PFSK-1 (cell line): Measurements from ENCODE around the gene NCK2.

Experiments used
- FOXP2 ChIP-seq: optimal IDR thresholded peaks from 2 replicates; pipeline ENCODE3; 2011; ENCODE audit warnings: borderline replicate concordance, control low read depth, inconsistent platforms; ENCODE audit not compliant: insufficient read depth; ENCODE audit errors: extremely low read length, extremely low read depth
- POLR2AphosphoS5 ChIP-seq: IDR thresholded peaks from 2 replicates; pipeline ENCODE4 v1.6.1; 2012; ENCODE audit warnings: low read depth, mild to moderate bottlenecking, control low read depth, low read length, moderate library complexity
- REST ChIP-seq, 2 experiments: IDR thresholded peaks; 2 replicates each; pipeline versions ENCODE4 v1.6.1 to v1.8.0; 2011 to 2012; ENCODE audit warnings: low read depth in 2 of 2, low read length in 2 of 2, control low read depth in 1 of 2, inconsistent platforms in 1 of 2, mild to moderate bottlenecking in 1 of 2, moderate library complexity in 1 of 2; ENCODE audit not compliant: insufficient read depth in 1 of 2
- SIN3A ChIP-seq: IDR thresholded peaks from 2 replicates; pipeline ENCODE4 v1.6.1; 2012; ENCODE audit warnings: mild to moderate bottlenecking, low read length, moderate library complexity, borderline replicate concordance; ENCODE audit not compliant: insufficient read depth
- TAF1 ChIP-seq: IDR thresholded peaks from 2 replicates; pipeline ENCODE4 v1.6.1; 2012; ENCODE audit warnings: low read length, control low read depth, borderline replicate concordance; ENCODE audit not compliant: insufficient read depth

Gene NCK2

DNA sequence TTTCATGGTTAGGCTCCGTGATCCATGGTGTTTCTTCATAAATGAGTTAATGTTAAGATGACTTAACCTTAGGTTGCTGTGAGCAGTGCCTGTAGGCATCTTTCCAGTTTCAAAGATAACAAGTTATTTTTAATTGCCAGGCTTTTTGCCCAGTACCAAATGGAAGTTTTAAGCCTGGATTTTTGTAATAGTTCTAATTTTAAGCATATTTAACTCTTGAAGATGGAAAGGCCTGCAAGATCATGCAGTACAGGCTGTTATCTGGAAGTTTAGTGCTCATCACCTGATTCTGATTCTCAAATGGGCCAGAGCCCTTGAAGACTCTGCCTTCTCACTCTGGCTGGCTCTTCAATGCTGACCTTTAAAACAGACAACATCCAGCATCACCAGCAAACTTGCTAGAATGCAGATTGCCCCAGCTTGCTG is 141.3 kb downstream of the NCK2 start:
- TF ChIP-seq REST (IDR thresholded peaks at IDR 0.05; ENCODE audit: insufficient read depth in 1 of 2, low read depth in 2 of 2, low read length in 2 of 2) (no peak), FOXP2 (no peak), POLR2AphosphoS5 (no peak), SIN3A (no peak), TAF1 (no peak)

DNA sequence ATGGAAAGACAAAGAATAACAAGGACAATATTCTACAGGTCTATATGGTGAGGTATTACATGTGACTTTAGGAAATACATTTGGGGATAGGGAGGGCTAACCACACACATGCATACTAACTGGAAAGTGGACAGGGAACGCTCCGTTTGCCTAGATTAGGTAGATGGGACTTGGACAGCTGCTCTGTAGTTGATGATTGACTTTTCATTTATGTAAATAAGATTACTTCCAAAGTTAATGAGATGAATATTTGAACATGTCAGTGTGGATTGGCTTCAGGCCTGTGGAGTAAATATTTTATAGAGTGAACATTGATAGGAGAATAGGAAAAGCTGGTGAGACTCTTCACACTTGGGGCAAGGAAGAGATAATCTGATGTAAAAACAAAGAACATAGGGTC is 142.0 kb downstream of the NCK2 start:
- TF ChIP-seq SIN3A: no peak
- no peak for TF ChIP-seq REST (IDR thresholded peaks at IDR 0.05; ENCODE audit: insufficient read depth in 1 of 2, low read depth in 2 of 2, low read length in 2 of 2)
- no peak for TF ChIP-seq POLR2AphosphoS5
- TF ChIP-seq TAF1: no peak
- no peak for TF ChIP-seq FOXP2

DNA sequence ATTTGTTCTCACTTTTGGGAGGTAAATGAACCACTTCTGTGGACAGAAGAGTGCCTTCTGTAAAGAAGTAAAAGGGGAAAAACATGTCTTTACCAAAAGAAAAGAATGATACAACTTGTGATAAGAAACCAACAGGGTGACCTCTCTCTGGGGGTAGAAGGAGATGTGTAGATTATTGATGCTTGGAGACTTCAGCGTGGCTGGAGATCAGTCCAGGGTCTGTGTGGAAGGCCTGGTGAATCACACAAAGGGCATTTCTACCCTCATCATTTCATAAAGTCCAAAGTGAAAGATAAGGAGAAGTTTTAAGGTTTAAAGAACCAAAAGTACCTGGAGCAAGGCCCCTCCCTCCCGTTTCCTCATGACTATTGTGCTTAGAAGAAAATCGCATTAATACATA is 142.5 kb downstream of the NCK2 start:
- no peak for TF ChIP-seq REST (IDR thresholded peaks at IDR 0.05; ENCODE audit: insufficient read depth in 1 of 2, low read depth in 2 of 2, low read length in 2 of 2)
- no peak for TF ChIP-seq FOXP2
- no peak for TF ChIP-seq POLR2AphosphoS5
- no peak for TF ChIP-seq SIN3A
- no peak for TF ChIP-seq TAF1

GRCh38 chr2:105888625-105889024 is 143.9 kb downstream of the NCK2 start:
- TF ChIP-seq POLR2AphosphoS5: no peak
- no peak for TF ChIP-seq SIN3A
- no peak for TF ChIP-seq FOXP2
- no peak for TF ChIP-seq REST (IDR thresholded peaks at IDR 0.05; ENCODE audit: insufficient read depth in 1 of 2, low read depth in 2 of 2, low read length in 2 of 2)
- no peak for TF ChIP-seq TAF1

DNA sequence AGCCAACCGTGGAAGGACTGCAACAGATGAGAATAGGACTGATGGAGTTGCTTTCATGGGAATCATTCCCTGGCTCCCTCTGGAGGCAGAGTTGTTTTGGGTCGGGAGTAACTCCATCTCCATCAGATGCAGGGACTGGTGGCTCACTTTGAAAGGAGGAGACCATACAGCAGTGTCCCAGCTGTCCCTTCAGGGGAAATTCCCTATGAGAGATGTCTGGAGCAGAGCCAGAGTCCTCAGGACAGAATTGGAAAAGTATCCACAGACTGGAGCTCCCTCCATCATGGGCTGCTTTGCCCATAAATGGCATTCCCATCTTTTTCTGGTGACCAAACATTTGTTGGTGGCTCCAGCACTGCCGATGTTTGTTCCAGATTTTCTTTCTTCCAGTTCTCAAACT is 144.3 kb downstream of the NCK2 start:
- TF ChIP-seq POLR2AphosphoS5: no peak
- TF ChIP-seq SIN3A: no peak
- no peak for TF ChIP-seq FOXP2
- TF ChIP-seq REST (IDR thresholded peaks at IDR 0.05; ENCODE audit: insufficient read depth in 1 of 2, low read depth in 2 of 2, low read length in 2 of 2): no peak
- no peak for TF ChIP-seq TAF1
